Fibroblast of lung (primary cell): ENCODE data around the gene PIK3C3.

ENCODE experiments used
- EZH2 ChIP-seq: IDR thresholded peaks from 2 replicates; pipeline ENCODE4 v1.5.1; 2012; ENCODE audit warnings: low read length, control low read depth, mild to moderate bottlenecking; ENCODE audit errors: missing control alignments
- TF ChIP-seq, protein P1 (sequence below), 2 donors: IDR thresholded peaks in 1 of 2; conservative IDR thresholded peaks in 1 of 2; 1 replicate in 1 of 2; 2 replicates in 1 of 2; pipeline ENCODE4 v1.5.1; 2011 to 2012; ENCODE audit warnings: low read length in 2 of 2, control low read depth in 1 of 2, inconsistent platforms in 1 of 2, low read depth in 1 of 2, mild to moderate bottlenecking in 1 of 2

- TF ChIP-seq, protein P1, sequence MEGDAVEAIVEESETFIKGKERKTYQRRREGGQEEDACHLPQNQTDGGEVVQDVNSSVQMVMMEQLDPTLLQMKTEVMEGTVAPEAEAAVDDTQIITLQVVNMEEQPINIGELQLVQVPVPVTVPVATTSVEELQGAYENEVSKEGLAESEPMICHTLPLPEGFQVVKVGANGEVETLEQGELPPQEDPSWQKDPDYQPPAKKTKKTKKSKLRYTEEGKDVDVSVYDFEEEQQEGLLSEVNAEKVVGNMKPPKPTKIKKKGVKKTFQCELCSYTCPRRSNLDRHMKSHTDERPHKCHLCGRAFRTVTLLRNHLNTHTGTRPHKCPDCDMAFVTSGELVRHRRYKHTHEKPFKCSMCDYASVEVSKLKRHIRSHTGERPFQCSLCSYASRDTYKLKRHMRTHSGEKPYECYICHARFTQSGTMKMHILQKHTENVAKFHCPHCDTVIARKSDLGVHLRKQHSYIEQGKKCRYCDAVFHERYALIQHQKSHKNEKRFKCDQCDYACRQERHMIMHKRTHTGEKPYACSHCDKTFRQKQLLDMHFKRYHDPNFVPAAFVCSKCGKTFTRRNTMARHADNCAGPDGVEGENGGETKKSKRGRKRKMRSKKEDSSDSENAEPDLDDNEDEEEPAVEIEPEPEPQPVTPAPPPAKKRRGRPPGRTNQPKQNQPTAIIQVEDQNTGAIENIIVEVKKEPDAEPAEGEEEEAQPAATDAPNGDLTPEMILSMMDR (conservative IDR thresholded peaks at IDR 0.05 in 1 of 2, IDR thresholded peaks at IDR 0.05 in 1 of 2; ENCODE audit: low read depth in 1 of 2, low read length in 2 of 2), result no peak
- TF ChIP-seq EZH2, result no peak
These were observed 11.9 kb downstream of the PIK3C3 start for GRCh38 chr18:41966943-41967342.
